HG03460 (cell line): ENCODE results near the gene MAF.

Source experiments
- ATAC-seq: cut with Tn5 transposase; IDR thresholded peaks from one replicate; pipeline ENCODE4 v1.9.1; 2021; ENCODE audit not compliant: unreplicated experiment

The MAF gene

DNA sequence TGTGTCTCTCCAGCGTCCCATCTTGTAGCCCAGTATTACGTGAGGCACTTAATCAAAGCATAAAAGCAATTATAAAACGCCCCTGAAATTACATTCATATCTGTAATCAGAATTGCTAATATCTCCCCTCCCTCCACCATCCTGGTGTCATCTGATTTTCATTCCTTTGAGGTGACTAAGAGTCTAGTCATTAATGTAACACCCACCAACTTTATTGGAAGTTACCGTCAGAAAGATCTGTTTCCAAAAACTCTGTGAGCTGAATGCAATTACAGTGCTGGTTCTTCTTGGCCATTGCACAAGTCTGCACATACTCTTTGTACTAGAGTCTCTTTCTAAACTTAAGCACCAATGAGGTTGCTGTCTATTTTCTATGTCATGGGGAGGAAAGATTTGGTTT is 12.5 kb upstream of the MAF start:
- ATAC-seq = no peak

DNA sequence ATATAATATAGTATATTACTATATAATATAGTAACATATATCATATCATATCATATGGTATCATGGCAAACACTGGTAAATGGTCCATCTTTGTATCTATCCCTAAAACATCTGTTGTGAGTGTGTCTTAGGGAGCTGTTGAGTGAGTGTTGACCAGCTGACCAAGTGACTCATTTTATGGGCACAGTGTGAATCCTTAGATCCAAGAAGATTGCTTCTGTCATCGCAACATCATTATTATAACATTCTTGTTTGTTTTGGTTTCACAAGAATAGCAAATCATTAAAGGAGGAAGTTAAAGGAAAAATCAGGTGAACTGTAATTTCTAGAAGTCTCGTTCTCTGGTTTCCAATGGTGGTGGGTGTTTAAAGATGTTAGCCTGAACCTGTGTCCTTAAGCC is 11.7 kb upstream of the MAF start:
- no peak for ATAC-seq

GRCh38 chr16:79610771-79611170 is 10.2 kb upstream of the MAF start:
- no peak for ATAC-seq

- no peak for ATAC-seq
These were observed 9.3 kb upstream of the MAF start for GRCh38 chr16:79609861-79610260.

DNA sequence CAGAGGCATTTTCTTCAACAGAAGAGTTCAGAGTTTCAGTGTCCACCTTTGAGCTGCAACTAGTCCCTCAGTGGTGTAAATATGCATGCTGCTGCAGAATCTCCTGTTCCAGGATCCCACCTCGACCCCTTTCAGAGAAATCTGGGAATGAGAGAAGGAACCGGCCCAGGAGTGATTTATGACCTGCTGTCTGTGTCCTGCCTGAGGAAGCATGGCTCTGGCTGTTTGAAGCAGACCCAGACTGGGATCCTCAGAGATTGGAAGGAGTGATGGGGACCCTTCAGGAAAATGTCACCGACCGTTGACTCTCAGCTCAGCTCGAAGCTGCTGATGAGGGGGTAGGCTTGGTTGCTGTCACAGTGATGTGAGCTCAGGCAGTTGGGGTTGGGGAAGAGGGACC is 8.4 kb upstream of the MAF start:
- ATAC-seq = no peak

DNA sequence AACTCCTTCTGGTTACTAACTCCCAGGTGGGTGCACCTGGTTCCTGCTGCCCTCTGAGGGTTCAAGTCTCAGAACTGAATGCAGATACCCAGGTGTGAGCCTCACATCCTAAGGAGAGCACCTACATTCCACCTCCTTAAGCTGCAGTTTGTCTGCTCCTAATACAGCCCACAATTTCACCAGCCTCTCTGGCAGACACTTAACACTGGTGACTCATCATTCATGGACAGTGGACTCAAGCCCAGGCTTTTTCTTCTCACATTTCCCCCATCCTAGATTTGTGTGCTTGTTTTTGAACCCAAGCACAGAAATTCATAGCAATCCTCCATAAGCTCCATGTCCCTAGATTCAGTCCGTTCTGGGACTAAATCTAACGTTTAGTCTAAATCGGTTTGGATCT is 7.0 kb upstream of the MAF start:
- no peak for ATAC-seq

DNA sequence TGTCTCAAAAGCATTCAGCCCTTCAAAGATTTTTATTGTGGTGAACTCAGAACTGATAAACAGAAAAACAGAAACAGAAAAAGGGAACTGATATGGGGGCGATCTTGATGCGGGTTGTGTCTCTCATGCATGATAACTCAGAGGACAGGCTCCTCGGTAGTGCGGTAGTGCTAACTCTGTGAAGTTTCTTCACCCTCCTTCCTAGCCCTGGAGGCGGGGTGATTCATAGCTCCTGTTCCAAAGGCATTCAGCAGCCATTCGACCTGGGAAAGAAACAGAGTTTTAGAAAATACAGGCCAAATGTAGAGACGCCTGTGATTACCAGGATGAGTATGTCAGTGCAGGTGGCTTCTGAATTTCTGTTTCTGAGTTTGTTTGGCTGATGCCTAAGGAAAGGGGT is 5.5 kb upstream of the MAF start:
- ATAC-seq = no peak

DNA sequence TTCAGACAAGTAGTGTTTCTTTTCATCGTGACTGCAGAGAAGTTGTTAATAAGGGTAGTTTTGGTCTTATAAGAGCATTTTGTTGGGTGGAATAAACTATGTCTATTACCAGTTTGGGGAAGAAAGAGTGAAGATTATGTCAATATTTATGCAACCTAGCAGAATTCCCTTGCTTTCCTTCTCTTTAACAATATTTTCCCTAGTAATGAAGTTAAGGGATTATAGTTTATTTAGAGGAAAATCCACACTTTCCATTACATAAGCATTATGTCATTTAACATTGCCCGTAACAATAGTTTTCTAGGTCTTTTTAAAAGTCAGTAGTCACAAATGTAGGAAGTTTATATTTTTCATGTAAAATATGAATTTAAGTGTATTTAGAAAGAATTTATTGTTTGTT is 2.5 kb upstream of the MAF start:
- ATAC-seq = no peak

- ATAC-seq = no peak
These were observed 2.1 kb upstream of the MAF start for GRCh38 chr16:79602628-79603014.

- ATAC-seq = no peak
These were observed 1.5 kb upstream of the MAF start for GRCh38 chr16:79601931-79602627.

DNA sequence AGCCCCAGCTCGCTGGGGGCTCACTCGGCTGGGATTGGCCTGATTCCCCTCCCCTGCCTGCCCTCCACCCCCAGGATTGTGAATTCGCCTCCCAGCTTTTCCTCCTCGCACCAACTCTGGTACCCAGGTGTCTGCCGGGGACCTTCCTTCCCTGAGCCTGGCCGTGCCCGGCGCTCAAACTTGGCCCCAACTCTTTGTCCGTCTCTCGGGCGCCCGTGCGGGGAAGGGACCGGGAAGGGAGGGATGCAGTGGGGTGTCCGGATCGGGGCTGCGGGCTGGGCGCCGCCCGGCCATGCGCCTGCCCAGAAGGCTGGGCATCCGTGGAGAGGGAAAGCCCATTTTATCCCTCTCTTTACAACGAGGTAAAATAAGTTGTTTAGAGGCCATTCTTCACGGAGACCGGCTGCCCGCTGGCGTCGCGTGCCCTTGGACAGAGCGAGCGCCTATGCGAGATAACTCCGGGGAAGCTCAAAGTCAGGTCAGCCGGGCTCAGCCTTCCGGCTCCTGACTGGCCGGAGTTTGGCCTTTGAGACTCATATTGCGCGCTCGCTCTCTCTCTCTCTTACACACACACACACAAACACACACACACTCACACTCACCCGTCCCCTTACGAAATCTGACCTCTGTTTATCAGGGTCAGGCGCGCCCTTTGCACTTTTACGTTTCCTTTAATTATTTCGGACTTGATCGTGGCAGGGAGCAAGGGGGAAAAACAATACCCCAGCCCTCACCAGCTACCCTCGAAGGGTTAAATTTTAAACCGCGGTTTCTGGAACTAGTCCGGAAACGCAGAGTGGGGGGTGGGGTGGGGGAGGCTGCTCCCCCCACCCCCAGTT is 774 bp upstream of the MAF start:
- ATAC-seq = no peak

GRCh38 chr16:79599837-79600637 is 500 bp downstream of the MAF start:
- no peak for ATAC-seq

GRCh38 chr16:79599256-79599836 is 1.2 kb downstream of the MAF start:
- no peak for ATAC-seq

DNA sequence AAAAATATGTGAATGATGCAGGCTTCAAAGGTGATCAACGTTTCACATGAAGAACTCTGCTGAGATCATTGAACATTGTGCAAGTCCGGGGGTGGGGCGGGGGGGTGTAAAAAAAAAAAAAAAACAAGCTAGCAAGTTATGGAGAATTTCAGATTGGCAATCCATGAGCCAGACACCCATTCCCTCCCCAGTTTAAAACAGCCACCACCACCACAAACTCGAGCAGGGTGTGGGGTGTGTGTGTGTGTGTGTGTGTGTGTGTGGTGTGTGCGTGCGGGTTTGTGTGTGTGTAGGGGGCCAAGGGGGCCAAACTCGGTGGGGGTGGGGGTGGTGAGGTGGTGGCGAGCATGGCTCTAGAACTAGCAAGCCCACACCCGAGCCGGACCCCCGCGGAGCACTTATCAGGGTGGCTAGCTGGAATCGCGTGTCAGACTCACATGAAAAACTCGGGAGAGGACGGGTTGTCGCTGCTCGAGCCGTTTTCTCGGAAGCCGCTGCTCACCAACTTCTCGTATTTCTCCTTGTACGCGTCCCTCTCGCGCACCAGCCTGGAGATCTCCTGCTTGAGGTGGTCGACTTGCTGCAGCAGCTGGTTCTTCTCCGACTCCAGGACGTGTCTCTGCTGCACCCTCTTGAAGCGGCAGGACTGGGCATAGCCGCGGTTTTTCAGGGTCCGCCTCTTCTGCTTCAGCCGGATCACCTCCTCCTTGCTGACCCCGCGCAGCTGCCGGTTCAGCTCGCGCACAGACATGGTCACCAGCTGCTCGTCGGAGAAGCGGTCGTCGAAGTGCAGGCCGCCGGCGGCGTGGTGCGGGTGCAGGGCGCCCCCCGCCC is 2.0 kb downstream of the MAF start:
- no peak for ATAC-seq

DNA sequence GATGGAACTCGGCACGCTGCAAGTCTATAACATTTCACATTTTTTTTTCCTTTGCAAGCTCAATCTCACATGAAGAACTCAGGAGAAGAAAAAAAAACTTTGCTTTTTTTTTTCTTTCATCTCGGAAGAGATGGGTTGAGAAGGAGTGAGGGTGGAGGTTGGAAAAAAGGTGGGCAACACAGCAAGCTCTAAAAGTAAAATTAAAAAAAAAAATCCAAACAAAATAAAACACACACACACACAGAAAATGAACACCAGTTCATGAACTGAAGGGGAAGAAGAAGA is 2.5 kb downstream of the MAF start:
- ATAC-seq = no peak

- no peak for ATAC-seq
These were observed 3.1 kb downstream of the MAF start for GRCh38 chr16:79597277-79598062.

DNA sequence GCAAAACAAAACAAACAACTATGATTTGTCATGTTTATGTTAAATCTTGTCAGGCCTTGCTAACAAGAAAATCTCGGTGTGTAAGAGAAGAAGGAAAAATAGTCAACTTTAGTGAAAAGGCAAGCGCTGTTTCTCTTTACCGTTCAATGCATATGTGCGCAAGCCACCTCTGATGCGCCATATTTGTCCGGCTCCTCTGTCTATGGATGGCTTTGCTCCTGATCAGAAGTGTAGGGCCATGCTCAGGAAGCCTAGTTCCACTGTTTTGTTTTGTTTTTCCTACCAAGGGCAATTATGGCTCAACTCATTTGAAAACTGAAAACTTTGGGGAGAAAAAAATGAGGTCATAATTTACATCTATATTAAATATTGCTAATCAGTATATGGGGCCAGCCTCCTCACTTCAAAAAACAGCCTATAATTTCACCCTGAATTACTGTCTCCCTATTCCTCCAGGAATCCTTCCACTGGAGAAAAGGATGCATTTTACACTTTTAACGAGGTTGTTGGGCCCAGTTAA is 4.5 kb downstream of the MAF start:
- ATAC-seq = no peak

GRCh38 chr16:79595231-79595641 is 5.3 kb downstream of the MAF start:
- ATAC-seq = no peak

GRCh38 chr16:79593754-79594153 is 6.8 kb downstream of the MAF start:
- no peak for ATAC-seq

GRCh38 chr16:79593074-79593531 is 7.4 kb downstream of the MAF start:
- no peak for ATAC-seq
